Stimulated activated CD8-positive, alpha-beta memory T cell treated with anti-CD3 and anti-CD28 coated beads, Interleukin-4, amount 100 ng/mL, for 24 hours (primary cell): Measurements from ENCODE around the gene GLCE.
A peak's percentile ranks its signal among the peaks of the same experiment; 100 is the strongest.

ENCODE experiments used
- DNase-seq: peaks from one replicate; pipeline ENCODE4 v3.0.0-alpha.2; 2020; ENCODE audit warnings: low read depth

The GLCE gene

DNA sequence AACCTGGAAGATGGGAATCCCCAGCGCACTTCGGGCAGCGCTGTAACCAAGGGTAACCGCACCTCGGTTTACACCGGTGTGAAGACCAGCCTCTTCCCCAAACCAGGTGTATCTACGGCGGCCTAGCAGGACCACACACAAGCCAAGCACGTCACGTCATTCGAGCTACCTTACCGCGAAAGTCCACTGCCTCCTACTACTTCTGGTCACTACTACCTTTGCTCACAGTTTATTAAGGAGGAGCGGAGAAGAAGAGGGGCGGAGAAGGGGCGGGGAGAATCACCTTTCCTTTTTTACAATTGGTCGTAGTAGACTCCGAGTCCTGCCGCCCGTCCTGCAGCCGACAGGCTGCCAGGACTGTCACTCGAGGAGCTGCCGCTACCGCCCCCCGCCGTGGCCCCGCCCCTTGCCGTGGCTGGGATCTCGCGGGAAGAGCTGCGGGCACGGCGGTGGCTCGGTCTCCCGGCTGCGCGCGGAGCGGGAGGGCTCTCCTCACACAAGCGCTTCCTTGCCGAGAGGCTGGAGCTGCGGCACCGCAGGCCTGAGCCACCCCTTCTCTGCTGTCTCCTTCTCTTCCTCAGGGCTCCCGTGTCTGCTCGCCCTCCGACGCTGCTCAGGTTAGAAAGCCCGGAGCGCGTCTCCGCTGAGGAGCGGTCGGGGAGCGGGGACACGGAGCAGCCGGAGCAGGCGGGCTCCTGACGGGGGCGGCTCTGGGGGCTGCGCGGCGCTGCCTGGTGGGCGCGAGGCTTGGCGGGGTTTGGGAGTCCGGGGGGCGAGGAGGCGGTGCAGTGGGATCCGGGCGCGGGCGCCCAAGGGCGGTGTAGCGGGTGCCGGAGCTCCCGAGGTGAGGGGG is at the start of gene GLCE:
GLCE (plus strand) TSS at position 495 of the 853 bp plus-strand sequence. CDS start 95,172 bp downstream, outside the sequence.
- peak; percentile 90 for DNase-seq

GRCh38 chr15:69114331-69114928 is 46.0 kb upstream of the GLCE start:
- DNase-seq: no peak

DNA sequence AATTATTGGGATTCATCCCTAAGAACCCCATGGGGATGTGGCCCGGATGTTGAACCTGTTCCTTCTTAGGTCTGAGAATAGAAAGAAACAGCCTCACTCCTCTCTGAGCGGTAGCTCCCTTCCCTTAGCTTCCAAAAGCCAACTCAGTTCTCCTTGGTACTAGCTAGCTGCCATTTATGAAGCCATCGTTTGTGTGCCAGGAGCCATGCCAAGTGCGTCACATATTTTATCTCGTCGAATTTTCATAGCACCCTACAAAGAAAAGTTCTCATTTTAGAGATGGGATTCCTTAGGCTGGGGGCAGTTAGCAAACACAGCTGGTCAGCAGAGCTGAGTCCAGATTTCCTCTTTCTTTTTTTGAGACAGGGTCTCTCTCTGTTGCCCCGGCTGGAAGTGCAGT is 45.4 kb upstream of the GLCE start:
- no peak for DNase-seq

DNA sequence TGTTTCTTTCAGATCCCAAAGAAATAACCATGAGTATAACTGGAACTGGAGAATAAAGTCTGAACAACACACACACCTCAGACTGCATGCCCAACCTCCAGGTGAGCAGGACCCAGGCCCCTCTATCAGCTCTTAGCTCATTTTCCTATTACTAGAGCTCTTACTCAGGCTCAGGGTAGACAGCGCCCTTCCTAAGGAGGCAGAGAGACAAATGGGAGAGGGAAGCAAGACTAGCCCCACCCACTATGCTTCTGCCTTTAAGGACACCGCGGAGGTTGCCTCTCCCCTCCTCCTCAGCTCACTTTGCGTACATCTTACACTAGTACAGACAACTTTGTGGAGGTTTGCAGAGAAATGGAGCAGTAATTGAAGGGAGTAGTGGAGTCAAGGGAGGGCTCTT is 44.0 kb upstream of the GLCE start:
- no peak for DNase-seq

DNA sequence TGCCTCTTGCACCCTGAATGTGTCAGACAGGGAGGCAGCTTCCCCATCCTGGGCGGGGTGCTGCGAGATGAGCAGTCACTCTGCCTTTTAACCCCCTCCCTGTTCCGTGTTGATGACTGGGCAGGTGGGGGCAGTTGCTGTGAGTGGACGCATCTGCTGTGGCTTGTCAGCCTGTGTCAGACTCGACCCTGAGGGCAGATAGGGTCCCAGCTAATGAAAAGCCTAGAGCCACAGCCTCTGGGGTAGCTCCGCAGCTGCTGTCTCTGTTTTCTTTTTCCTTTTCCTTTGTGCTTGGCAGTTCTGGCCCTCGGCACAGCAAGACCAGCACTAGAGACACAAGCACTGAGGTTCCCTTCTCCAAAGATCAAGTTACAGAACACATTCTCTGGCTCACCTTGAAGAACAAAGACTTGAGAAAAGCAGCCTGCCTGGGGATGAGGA is 43.0 kb upstream of the GLCE start:
- no peak for DNase-seq

- DNase-seq: no peak
Observed at GRCh38 chr15:69118089-69118488, 42.3 kb upstream of the GLCE start.

GRCh38 chr15:69119001-69119400 is 41.4 kb upstream of the GLCE start:
- no peak for DNase-seq

- DNase-seq: no peak
Observed at GRCh38 chr15:69119683-69120395, 40.6 kb upstream of the GLCE start.

GRCh38 chr15:69120732-69121131 is 39.7 kb upstream of the GLCE start:
- DNase-seq: no peak

GRCh38 chr15:69121198-69121828 is 39.1 kb upstream of the GLCE start:
- no peak for DNase-seq

- DNase-seq: no peak
Observed at GRCh38 chr15:69125236-69125635, 35.2 kb upstream of the GLCE start.

GRCh38 chr15:69126054-69126469 is 34.4 kb upstream of the GLCE start:
- DNase-seq: no peak

DNA sequence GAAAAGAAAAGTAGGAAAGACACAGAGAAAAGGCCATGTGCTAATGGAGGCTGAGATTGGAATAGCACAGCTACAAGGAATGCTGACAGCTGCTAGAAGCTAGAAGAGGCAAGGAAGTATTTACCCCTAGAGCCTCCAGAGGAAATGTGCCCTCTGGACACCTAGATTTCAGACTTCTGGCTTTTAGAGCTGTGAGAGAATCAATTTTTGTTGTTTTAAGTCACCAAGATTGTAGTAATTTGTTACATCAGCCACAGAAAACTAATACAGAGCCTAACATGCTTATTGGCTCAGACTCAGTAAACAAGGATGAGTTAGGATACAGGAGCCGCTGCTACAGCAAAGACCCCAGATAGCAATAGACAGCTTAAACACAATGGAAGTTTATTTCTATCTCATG is 33.1 kb upstream of the GLCE start:
- DNase-seq: no peak

DNA sequence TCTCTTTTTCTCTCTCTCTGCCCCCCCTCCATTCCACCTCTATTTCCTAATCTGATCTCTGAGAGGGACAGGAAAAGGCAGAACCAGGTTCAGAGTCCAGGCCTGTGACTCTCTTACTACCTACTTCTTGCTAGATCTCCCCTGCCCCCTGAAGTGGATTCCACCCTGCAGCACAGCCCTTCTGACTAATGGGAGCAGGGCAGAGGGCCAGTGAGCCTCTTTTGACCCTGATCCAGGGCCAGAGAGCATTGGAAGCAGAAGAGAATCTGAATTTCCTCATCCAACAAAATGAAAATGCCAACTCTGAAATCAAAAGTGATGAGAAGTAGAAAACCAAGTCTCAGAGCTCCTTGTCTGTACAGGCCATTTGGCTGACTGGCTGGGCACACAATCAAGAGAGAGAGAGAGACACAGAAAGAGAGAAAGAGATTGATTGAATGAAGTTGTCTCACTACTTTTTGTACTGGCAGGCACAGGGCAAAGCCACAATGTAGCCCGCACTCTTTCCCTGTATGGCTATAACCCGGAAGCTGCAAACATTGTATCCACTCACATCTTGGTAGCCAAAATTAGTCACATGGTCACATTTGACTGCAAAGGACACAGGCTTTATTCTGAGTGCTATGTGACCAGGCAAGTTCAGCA is 31.6 kb upstream of the GLCE start:
- no peak for DNase-seq

- DNase-seq: no peak
Observed at GRCh38 chr15:69131362-69132220, 28.8 kb upstream of the GLCE start.

GRCh38 chr15:69132430-69132829 is 28.0 kb upstream of the GLCE start:
- DNase-seq: no peak

- no peak for DNase-seq
Observed at GRCh38 chr15:69132977-69133861, 27.2 kb upstream of the GLCE start.

GRCh38 chr15:69133862-69134519 is 26.4 kb upstream of the GLCE start:
- no peak for DNase-seq

- DNase-seq: no peak
Observed at GRCh38 chr15:69134791-69135190, 25.6 kb upstream of the GLCE start.
